Cardiac muscle cell (in vitro differentiated cells and primary cell): ENCODE data around the gene CFD. TPM values are rescaled to one million over a fixed set of nuclear protein-coding genes. Genes with fewer than 3 reads are reported as not detected.

Source experiments
- DNase-seq, 2 donors: peaks; one replicate each; pipeline versions ENCODE4 v3.0.0 to v3.0.0-alpha.2; 2010 to 2017; ENCODE audit warnings: low read depth in 1 of 2, low spot score in 1 of 2
- H3K27ac ChIP-seq: fragments of 200-600 bp; sonication (generic); 2 replicates; pipeline ENCODE4 v1.5.1; 2016
- H3K27me3 ChIP-seq: fragments of 200-600 bp; sonication (generic); 2 replicates; pipeline ENCODE4 v1.6.0; 2016; ENCODE audit warnings: control low read depth
- H3K36me3 ChIP-seq: fragments of 200-600 bp; sonication (generic); 2 replicates; pipeline ENCODE4 v1.5.1; 2016; ENCODE audit warnings: control low read depth
- H3K4me1 ChIP-seq: fragments of 200-600 bp; sonication (generic); 2 replicates; pipeline ENCODE4 v1.8.1; 2017; ENCODE audit warnings: low read depth, mild to moderate bottlenecking, mixed run types
- H3K4me3 ChIP-seq: fragments of 200-600 bp; sonication (generic); 2 replicates; pipeline ENCODE4 v1.5.1; 2016; ENCODE audit warnings: mild to moderate bottlenecking
- H3K9me3 ChIP-seq: fragments of 200-600 bp; sonication (generic); 2 replicates; pipeline ENCODE4 v1.5.1; 2017; ENCODE audit warnings: low read depth, mild to moderate bottlenecking, control low read depth
- polyA plus RNA-seq: library from polyadenylated mRNA; unstranded; fragments of >200 nt; fragmentation: Nextera tagmentation; extraction: Ambion mirVana; gene quantifications from 2 replicates; pipeline ENCODE4 v1.2.1, GENCODE V29; 2016
- total RNA-seq: library from RNA; depleted of rRNA; stranded (reverse); fragments of >200 nt; gene quantifications from 2 replicates; pipeline ENCODE4 v1.2.3, GENCODE V29; 2016
- TF ChIP-seq, protein P1 (sequence below): IDR thresholded peaks from 2 replicates; pipeline ENCODE4 v1.5.1; 2012; ENCODE audit warnings: low read depth, mild to moderate bottlenecking, low read length

CFD gene
- total and polyA plus RNA-seq, 2 experiments from 2014 or later: 2.9 to 3.1 TPM

DNA sequence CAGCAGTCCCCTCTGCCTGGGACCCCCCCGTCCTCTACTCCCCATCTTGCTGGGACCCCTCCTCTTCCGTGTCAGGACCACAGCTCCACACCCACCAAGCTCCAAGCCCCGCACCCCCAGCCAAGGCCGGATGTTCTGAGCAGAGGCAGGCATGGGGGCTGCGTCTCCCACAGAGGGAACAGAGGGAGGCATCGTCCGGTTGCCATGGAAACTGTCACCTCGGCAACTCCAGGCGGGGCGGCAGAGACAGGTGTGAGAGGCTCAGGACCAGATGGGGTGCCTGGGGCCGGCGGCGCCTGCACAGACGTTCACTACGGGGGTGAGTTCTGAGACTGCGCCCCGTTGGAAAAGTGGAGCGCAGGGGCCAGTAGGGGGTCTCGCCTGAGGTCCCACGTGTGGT is 39.2 kb downstream of the CFD start:
- no peak for DNase-seq
- no peaks in the 10 kb centered on the region for H3K27me3 ChIP-seq
- no peak overlapping the region for H3K4me3 ChIP-seq
- no peaks in the 10 kb centered on the region for H3K9me3 ChIP-seq
- no peaks in the 10 kb centered on the region for H3K4me1 ChIP-seq
- H3K27ac ChIP-seq: no peak overlapping the region
- TF ChIP-seq, protein P1, sequence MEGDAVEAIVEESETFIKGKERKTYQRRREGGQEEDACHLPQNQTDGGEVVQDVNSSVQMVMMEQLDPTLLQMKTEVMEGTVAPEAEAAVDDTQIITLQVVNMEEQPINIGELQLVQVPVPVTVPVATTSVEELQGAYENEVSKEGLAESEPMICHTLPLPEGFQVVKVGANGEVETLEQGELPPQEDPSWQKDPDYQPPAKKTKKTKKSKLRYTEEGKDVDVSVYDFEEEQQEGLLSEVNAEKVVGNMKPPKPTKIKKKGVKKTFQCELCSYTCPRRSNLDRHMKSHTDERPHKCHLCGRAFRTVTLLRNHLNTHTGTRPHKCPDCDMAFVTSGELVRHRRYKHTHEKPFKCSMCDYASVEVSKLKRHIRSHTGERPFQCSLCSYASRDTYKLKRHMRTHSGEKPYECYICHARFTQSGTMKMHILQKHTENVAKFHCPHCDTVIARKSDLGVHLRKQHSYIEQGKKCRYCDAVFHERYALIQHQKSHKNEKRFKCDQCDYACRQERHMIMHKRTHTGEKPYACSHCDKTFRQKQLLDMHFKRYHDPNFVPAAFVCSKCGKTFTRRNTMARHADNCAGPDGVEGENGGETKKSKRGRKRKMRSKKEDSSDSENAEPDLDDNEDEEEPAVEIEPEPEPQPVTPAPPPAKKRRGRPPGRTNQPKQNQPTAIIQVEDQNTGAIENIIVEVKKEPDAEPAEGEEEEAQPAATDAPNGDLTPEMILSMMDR: no peak
- no peaks in the 10 kb centered on the region for H3K36me3 ChIP-seq

DNA sequence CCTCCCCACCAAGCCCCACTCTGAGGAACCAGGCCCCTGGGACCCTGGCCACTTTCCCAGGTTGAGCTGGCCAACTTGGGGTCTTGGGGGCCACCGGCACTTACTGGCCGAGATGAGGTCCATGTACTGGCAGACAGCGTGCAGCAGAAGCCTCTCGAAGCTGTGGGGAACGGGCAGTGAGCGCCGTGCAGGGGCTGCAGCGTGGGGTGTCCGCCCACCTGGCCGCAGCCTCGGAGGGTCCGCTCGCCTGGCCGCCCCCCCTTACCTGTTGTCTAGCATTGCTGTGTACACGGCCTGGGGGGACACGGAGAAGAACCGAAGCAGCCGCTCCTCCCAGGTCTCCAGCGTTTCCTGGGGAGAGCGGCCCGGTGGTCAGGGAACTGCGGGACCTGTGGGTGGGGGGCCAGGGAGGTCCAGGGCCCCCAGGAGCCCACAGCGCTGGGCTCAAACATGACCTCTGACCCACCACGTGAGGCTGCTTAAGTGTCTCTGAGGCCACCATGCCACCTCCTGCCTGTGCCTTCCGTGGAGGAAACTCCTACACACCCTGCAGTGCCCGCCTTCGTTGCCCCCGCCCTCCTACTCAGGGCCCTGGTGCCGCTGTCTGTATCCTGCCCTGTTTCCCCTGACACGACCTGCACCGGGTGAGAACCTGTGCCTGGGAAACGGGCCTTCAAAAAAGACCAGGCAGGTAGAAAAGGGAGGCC is 40.0 kb downstream of the CFD start:
- DNase-seq: no peak
- Histone ChIP-seq H3K27ac (no peak overlapping the region), H3K4me3 (no peak overlapping the region), H3K4me1 (no peaks in the 10 kb centered on the region), H3K36me3 (no peaks in the 10 kb centered on the region), H3K9me3 (no peaks in the 10 kb centered on the region), H3K27me3 (no peaks in the 10 kb centered on the region)
- TF ChIP-seq, protein P1: no peak

DNA sequence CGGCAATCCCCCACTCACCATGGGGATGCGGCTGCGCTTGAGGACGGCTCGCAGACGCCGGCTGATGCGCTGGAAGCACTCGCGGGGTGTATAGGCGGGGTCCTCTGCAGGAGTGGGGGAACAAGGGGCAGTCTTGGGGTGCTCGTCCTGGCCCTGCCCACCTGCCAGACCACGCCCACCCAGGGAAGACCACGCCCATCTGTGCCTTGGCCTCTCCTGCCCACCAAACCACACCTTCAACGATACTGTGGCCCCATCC is 40.5 kb downstream of the CFD start:
- Histone ChIP-seq H3K9me3 (no peaks in the 10 kb centered on the region), H3K4me3 (no peak overlapping the region), H3K27ac (no peak overlapping the region), H3K27me3 (no peaks in the 10 kb centered on the region), H3K4me1 (no peaks in the 10 kb centered on the region), H3K36me3 (no peaks in the 10 kb centered on the region)
- TF ChIP-seq, protein P1: no peak
- DNase-seq: no peak

DNA sequence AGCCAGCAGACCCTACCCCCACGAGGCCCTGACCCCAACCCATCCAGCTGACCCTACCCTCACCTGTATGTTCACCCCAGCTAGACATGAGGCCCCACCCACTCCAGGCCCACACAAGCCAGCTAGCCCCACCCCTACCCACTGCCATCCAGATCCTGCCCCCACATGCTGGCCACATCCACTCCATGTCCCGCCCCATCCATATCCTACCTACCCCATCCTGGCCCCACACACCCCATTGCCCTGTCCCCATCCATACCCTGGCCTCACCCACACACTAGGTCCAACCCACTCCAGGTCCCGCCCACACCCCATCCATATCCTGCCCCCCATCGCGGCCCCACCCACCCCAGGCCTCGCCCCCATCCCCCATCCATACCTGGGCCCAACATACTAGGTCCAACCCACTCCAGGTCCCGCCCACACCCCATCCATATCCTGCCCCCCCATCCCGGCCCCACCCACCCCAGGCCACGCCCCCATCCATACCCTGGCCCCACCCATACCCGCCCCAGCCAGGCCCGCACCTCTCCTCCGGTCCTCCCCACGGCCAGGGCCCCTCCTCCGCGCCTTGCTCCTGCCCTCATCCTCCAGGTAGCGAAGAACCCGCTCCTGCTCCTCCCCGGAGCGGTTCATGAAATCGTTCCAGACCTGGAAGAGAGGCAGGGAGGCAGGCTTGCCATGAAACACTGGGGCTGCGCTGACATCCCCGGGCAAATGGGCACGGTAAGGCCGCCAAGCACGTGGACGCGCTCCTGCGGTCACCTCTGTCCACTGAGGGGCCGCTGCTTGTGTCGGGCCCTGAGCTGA is 41.0 kb downstream of the CFD start:
- Histone ChIP-seq H3K27ac (no peak overlapping the region), H3K9me3 (no peaks in the 10 kb centered on the region), H3K27me3 (no peaks in the 10 kb centered on the region), H3K4me1 (no peaks in the 10 kb centered on the region), H3K36me3 (no peaks in the 10 kb centered on the region), H3K4me3 (no peak overlapping the region)
- TF ChIP-seq, protein P1: no peak
- DNase-seq: no peak

DNA sequence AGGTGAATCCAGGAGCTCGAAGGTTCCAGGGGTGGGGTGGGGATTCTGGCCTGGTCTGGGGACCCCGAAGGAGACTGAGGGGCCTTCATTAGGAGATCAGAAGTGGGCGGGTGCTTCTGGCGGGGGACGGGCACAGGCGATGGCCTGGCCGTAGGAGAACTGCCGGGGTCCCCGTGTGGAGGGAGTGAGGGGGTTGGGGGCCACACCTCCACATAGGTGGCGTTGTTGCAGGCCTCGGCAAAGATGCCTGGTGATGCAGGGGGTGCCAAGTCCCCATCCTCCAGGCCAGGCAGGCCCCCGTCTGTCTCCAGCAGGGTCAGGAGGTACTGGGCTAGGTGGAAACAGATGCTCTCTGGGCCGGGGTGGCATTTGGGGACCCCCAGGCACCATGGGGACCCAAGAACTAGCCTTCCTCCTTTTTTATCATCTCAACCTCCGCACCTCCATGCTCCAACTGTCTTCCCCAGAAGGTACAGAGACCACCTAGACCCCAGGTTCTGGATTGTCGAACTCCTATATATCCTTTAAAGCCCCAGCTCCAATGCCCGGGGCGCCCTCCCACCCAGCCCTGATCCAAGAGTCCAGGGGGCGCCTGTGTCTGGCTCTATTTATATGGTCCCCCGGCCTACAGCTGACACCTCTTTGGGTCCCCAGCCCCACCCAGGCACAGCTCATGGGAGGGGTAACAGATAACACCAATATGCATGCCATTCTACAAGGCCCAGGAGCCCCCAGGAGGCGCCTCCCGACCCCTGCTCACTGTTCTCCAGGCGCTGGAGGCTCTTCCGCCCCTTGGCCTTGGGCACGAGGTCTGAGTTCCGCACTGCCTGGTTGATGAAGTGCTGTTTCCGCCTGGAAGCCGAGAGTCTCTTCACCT is 42.0 kb downstream of the CFD start:
- Histone ChIP-seq H3K4me3 (no peak overlapping the region), H3K27ac (no peak overlapping the region), H3K4me1 (no peaks in the 10 kb centered on the region), H3K9me3 (no peaks in the 10 kb centered on the region), H3K36me3 (no peaks in the 10 kb centered on the region), H3K27me3 (no peaks in the 10 kb centered on the region)
- no peak for DNase-seq
- TF ChIP-seq, protein P1: no peak
